Coronary artery (tissue), 2 donors: ENCODE data around the gene FXN.

Experiments used
- DNase-seq: peaks from one replicate; pipeline ENCODE4 v3.0.0-alpha.2; 2017; ENCODE audit warnings: low spot score
- H3K27ac ChIP-seq, 2 donors: fragments of 200-600 bp; sonication (generic); one replicate each; pipeline ENCODE4 v1.5.1; 2016 to 2019
- H3K4me3 ChIP-seq: fragments of 200-600 bp; sonication (generic); 2 replicates; pipeline ENCODE4 v1.5.1; 2016; ENCODE audit warnings: mild to moderate bottlenecking, moderate library complexity
- CTCF ChIP-seq: fragments of 200-600 bp; sonication (generic); IDR thresholded peaks from one replicate; pipeline ENCODE4 v1.5.1; 2019; ENCODE audit warnings: antibody characterized with exemption

Gene FXN

GRCh38 chr9:69036309-69036708 is 757 bp downstream of the FXN start:
- peak overlapping the region; percentile 56 to 87 for H3K27ac ChIP-seq
- DNase-seq, result no peak
- TF ChIP-seq CTCF, result no peak
- peak overlapping the region; percentile 85 for H3K4me3 ChIP-seq

DNA sequence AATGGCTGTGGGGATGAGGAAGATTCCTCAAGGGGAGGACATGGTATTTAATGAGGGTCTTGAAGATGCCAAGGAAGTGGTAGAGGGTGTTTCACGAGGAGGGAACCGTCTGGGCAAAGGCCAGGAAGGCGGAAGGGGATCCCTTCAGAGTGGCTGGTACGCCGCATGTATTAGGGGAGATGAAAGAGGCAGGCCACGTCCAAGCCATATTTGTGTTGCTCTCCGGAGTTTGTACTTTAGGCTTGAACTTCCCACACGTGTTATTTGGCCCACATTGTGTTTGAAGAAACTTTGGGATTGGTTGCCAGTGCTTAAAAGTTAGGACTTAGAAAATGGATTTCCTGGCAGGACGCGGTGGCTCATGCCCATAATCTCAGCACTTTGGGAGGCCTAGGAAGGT is 1.2 kb downstream of the FXN start:
- H3K27ac ChIP-seq, result peak overlapping the region; percentile 56 to 87
- no peak for DNase-seq
- no peak for TF ChIP-seq CTCF
- H3K4me3 ChIP-seq, result peak overlapping the region; percentile 85

GRCh38 chr9:69040646-69041045 is 5.1 kb downstream of the FXN start:
- H3K4me3 ChIP-seq, result no peak overlapping the region

GRCh38 chr9:69044240-69045219 is 9.0 kb downstream of the FXN start:
- Histone ChIP-seq H3K4me3 (no peak overlapping the region), H3K27ac (no peak overlapping the region)
- DNase-seq, result no peak
- TF ChIP-seq CTCF, result no peak

More at GRCh38 chr9:69040646-69041045, 5.1 kb downstream of the FXN start:
- DNase-seq, result no peak
- TF ChIP-seq CTCF, result no peak
- no peak overlapping the region for H3K27ac ChIP-seq

DNA sequence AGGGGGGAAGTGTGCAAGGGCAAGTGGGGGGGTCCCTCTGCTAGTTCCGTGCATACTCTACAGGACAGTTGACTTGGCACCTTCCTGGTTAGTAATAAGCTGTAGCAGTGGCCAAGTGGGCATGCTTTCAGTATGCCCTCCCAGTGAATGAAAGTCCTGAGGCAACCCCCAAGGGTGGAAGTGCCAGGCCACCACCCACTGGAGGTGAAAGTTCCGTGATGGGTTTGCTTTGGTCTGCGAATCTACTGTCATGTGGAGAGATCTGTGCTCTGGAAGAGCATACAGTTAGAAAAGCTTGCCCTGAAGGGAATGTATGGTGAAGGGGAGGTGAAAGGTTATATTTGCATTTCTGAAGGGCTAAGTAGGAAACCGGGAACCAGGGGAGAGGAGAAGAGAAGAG is 10.3 kb downstream of the FXN start:
- Histone ChIP-seq H3K4me3 (no peak overlapping the region), H3K27ac (no peak overlapping the region)
- no peak for DNase-seq
- no peak for TF ChIP-seq CTCF

DNA sequence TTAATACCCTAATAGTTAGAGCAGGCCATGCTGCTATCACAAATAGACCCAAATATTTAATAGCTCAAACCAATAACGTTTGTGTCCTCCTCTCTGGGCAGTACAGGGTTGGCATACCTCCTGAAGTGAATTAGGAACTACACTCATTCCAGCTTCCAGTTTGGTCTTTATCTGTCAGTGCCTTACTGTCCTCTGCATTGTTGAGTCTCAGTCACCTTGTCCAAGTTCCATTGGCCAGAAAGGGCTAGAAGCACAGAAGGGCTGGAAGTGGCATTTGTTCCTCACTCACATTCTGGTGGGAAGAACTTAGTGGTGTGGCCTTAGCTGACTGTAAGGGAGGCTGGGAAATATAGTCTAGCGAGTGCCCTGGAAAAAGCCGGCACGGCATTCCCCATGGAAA is 11.2 kb downstream of the FXN start:
- Histone ChIP-seq H3K27ac (no peak overlapping the region), H3K4me3 (no peak overlapping the region)
- no peak for TF ChIP-seq CTCF
- DNase-seq, result no peak

- no peak for TF ChIP-seq CTCF
- H3K4me3 ChIP-seq, result no peak overlapping the region
- H3K27ac ChIP-seq, result peak overlapping the region in 1 of 2 donors; percentile 3
- DNase-seq, result no peak
These were observed 11.8 kb downstream of the FXN start for GRCh38 chr9:69047371-69047770.
